BJ (cell line): ENCODE results near the gene HEATR1. TPM values are rescaled to one million over a fixed set of nuclear protein-coding genes. Genes with fewer than 3 reads are reported as not detected.

Source experiments
- CTCF ChIA-PET: fragments of 350-600 bp; formaldehyde crosslinking; extraction: SDS; loops from one replicate; lab custom pipeline; 2021; ENCODE audit warnings: antibody characterized with exemption, inconsistent platforms; lab: Yijun Ruan, JAX
- POLR2A ChIA-PET: fragments of 300-600 bp; sonication (Branson Sonifier 250); formaldehyde crosslinking; extraction: SDS; loops from one replicate; lab custom pipeline; 2021; ENCODE audit warnings: antibody characterized with exemption; lab: Charles Lee
- DNase-seq: peaks from one replicate; pipeline ENCODE4 v3.0.0-alpha.2; 2011; ENCODE audit warnings: low read depth
- H3K27me3 ChIP-seq: 2 replicates; pipeline ENCODE4 v1.6.0; 2011; ENCODE audit warnings: low read length; ENCODE audit not compliant: control insufficient read depth, insufficient read depth
- H3K36me3 ChIP-seq: 2 replicates; pipeline ENCODE4 v1.5.1; 2011; ENCODE audit warnings: low read length; ENCODE audit not compliant: control insufficient read depth, insufficient read depth
- H3K4me3 ChIP-seq: 2 replicates; pipeline ENCODE4 v1.5.1; 2011; ENCODE audit warnings: low read depth, mild to moderate bottlenecking, control low read depth, low read length
- CTCF ChIP-seq: IDR thresholded peaks from 2 replicates; pipeline ENCODE4 v1.5.1; 2011; ENCODE audit warnings: low read depth, mild to moderate bottlenecking, control low read depth, inconsistent platforms, low read length, moderate library complexity; ENCODE audit not compliant: insufficient read depth
- polyA plus RNA-seq: library from polyadenylated mRNA; depleted of rRNA; stranded (reverse); fragments of >200 nt; gene quantifications from 2 replicates; pipeline ENCODE4 v1.2.3, GENCODE V29; 2011

The HEATR1 gene
- polyA plus RNA-seq, 1 experiment = 11.4 TPM

GRCh38 chr1:236530959-236531358, 73.4 kb downstream of the HEATR1 start:
- no peak overlapping the region for H3K4me3 ChIP-seq
- DNase-seq = no peak
- no peak for TF ChIP-seq CTCF
- CTCF ChIA-PET = no interaction called here
- POLR2A ChIA-PET = no interaction called here
- no peaks in the 10 kb centered on the region for H3K27me3 ChIP-seq
- H3K36me3 ChIP-seq = peaks cover 12% of the 10 kb centered on the region

- CTCF ChIA-PET = no interaction called here
These were observed 74.0 kb downstream of the HEATR1 start for GRCh38 chr1:236530286-236530685.

GRCh38 chr1:236526079-236526478, 78.2 kb downstream of the HEATR1 start:
- Histone ChIP-seq H3K4me3 (no peak overlapping the region), H3K36me3 (peaks cover 3% of the 10 kb centered on the region), H3K27me3 (no peaks in the 10 kb centered on the region)
- no peak for DNase-seq
- ChIA-PET POLR2A (no interaction called here), CTCF (interaction anchor here (1.4 kb wide), 1 partner anchor 12 kb away, joined by 3 read pairs; no protein-coding TSS in a partner anchor)
- no peak for TF ChIP-seq CTCF

More at GRCh38 chr1:236530286-236530685, 74.0 kb downstream of the HEATR1 start:
- Histone ChIP-seq H3K27me3 (no peaks in the 10 kb centered on the region), H3K36me3 (peaks cover 10% of the 10 kb centered on the region), H3K4me3 (no peak overlapping the region)
- TF ChIP-seq CTCF = no peak
- POLR2A ChIA-PET = no interaction called here
- no peak for DNase-seq

GRCh38 chr1:236524895-236525184, 79.5 kb downstream of the HEATR1 start:
- no peaks in the 10 kb centered on the region for H3K27me3 ChIP-seq
- H3K36me3 ChIP-seq = peaks cover 3% of the 10 kb centered on the region
- no peak for TF ChIP-seq CTCF
- DNase-seq = no peak
- POLR2A ChIA-PET = no interaction called here
- CTCF ChIA-PET = interaction anchor here (0.7 kb wide), 1 partner anchor 21 kb away, joined by 5 read pairs; no protein-coding TSS in a partner anchor
- peak overlapping the region; percentile 83 for H3K4me3 ChIP-seq

- TF ChIP-seq CTCF = no peak
- Histone ChIP-seq H3K36me3 (peaks cover 3% of the 10 kb centered on the region), H3K27me3 (no peaks in the 10 kb centered on the region), H3K4me3 (peak overlapping the region; percentile 83)
- peak; percentile 17 for DNase-seq
- ChIA-PET POLR2A (interaction anchor here (0.6 kb wide), 1 partner anchor 17 kb away, joined by 3 read pairs; no protein-coding TSS in a partner anchor), CTCF (interaction anchor here (0.7 to 1.3 kb wide), 2 partner anchors 10 to 20 kb away, joined by 3 to 5 read pairs; no protein-coding TSS in a partner anchor)
These were observed 80.0 kb downstream of the HEATR1 start for GRCh38 chr1:236524142-236524894.
